ENCODE data around the gene XRCC3. TPM values are rescaled to one million over a fixed set of nuclear protein-coding genes. Genes with fewer than 3 reads are reported as not detected.

The XRCC3 gene
- total and polyA plus RNA-seq, 10 of the 15 experiments (the other 5 are each of a cell fraction or from before 2014, with no cell fraction given) = 0.37 to 52.0 (median 26.8) TPM

DNA sequence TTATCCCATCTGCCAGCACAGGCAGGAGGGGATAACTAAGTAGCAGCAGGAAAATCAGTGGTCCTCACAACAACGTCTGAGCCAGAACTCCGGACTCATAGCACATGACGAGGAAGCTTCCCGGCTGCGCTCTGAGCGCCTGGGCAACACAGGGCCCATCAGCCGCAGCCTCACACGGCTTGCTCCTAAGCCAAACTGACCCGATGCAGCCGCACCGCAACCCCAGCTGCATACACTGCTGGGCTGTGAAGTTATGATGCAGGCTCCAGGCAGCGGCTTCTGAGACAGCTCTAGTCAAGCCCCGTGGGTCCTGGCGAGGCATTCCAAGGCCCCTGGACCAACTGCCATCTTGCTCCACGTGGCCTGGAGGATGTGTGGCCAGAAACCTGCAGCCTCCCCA is 28.4 kb upstream of the XRCC3 start:
- ATAC-seq (no peak), FAIRE-seq (no peak), DNase-seq (ENCODE audit: low read depth, low spot score) (no peak)
- Histone ChIP-seq H3K9ac (ENCODE audit: control insufficient read depth, insufficient read depth, low read length) (no peak overlapping the region), H3K4me3 (no peak overlapping the region), H3K79me2 (ENCODE audit: control insufficient read depth, insufficient read depth, low read length) (no peaks in the 10 kb centered on the region), H2AFZ (ENCODE audit: control insufficient read depth, low read depth, low read length) (no peak overlapping the region), H3K9me3 (replicated peaks; ENCODE audit: control insufficient read depth, insufficient read depth, low read length) (no peaks in the 10 kb centered on the region), H3K36me3 (ENCODE audit: control insufficient read depth in 2 of 2, insufficient read depth in 2 of 2, low read length in 1 of 2) (peaks cover 0 to 1% of the 10 kb centered on the region in 2 experiments; a peak in 3 of 4 replicates), H3K4me2 (ENCODE audit: control insufficient read depth, insufficient read depth) (no peak overlapping the region), H3K27ac (ENCODE audit: control insufficient read depth, insufficient read depth) (no peak overlapping the region), H4K20me1 (ENCODE audit: control insufficient read depth, insufficient read depth) (no peaks in the 10 kb centered on the region), H3K4me1 (ENCODE audit: control insufficient read depth, insufficient read depth, low read length) (no peaks in the 10 kb centered on the region), H3K27me3 (replicated peaks in 1 of 2; ENCODE audit: control insufficient read depth in 2 of 2, insufficient read depth in 2 of 2, low read length in 1 of 2) (no peaks in the 10 kb centered on the region)
- ChIA-PET CTCF (no interaction called here), SMC1A (ENCODE audit: uncharacterized antibody, unreplicated experiment) (no interaction called here), POLR2A (no interaction called here), RAD21 (ENCODE audit: unreplicated experiment) (no interaction called here)
- intact Hi-C loops (cut with micrococcal nuclease; ENCODE audit: unreplicated experiment) (no loop called here), in situ Hi-C loops (cut with MboI) (no loop called here)
- TF ChIP-seq BRCA1 (IDR thresholded peaks at IDR 0.05; ENCODE audit: low read depth, low read length) (no peak), NBN (IDR thresholded peaks at IDR 0.05) (no peak), JUND (IDR thresholded peaks at IDR 0.05; ENCODE audit: low read depth, low read length) (no peak), EED (IDR thresholded peaks at IDR 0.05; ENCODE audit: low read depth) (no peak), PML (IDR thresholded peaks at IDR 0.05; ENCODE audit: low read length) (no peak), NR2C1 (IDR thresholded peaks at IDR 0.05) (no peak), BHLHE40 (IDR thresholded peaks at IDR 0.05; ENCODE audit: borderline replicate concordance in 1 of 2, low read depth in 2 of 2, low read length in 1 of 2) (no peak), TARDBP (IDR thresholded peaks at IDR 0.05; ENCODE audit: borderline replicate concordance) (no peak), SRF (IDR thresholded peaks at IDR 0.05; ENCODE audit: low read depth in 2 of 2, low read length in 2 of 2) (no peak), TCF12 (IDR thresholded peaks at IDR 0.05; ENCODE audit: low read depth, low read length) (no peak), BACH1 (IDR thresholded peaks at IDR 0.05; ENCODE audit: borderline replicate concordance) (no peak), CREM (IDR thresholded peaks at IDR 0.05; ENCODE audit: low read depth) (no peak), POLR2A (IDR thresholded peaks at IDR 0.05; ENCODE audit: low read depth, low read length) (no peak), MYC (IDR thresholded peaks at IDR 0.05; ENCODE audit: insufficient read depth, insufficient read length, insufficient replicate concordance, low read length, severe bottlenecking) (no peak), TAF1 (IDR thresholded peaks at IDR 0.05; ENCODE audit: borderline replicate concordance, low read depth, low read length) (no peak), TCF7 (IDR thresholded peaks at IDR 0.05; ENCODE audit: borderline replicate concordance) (no peak), HCFC1 (IDR thresholded peaks at IDR 0.05; ENCODE audit: low read length) (no peak), CHD4 (IDR thresholded peaks at IDR 0.05) (no peak), EGR1 (IDR thresholded peaks at IDR 0.05; ENCODE audit: borderline replicate concordance in 1 of 2, low read depth in 2 of 2, low read length in 2 of 2) (no peak)
- TF ChIP-seq, protein P1, sequence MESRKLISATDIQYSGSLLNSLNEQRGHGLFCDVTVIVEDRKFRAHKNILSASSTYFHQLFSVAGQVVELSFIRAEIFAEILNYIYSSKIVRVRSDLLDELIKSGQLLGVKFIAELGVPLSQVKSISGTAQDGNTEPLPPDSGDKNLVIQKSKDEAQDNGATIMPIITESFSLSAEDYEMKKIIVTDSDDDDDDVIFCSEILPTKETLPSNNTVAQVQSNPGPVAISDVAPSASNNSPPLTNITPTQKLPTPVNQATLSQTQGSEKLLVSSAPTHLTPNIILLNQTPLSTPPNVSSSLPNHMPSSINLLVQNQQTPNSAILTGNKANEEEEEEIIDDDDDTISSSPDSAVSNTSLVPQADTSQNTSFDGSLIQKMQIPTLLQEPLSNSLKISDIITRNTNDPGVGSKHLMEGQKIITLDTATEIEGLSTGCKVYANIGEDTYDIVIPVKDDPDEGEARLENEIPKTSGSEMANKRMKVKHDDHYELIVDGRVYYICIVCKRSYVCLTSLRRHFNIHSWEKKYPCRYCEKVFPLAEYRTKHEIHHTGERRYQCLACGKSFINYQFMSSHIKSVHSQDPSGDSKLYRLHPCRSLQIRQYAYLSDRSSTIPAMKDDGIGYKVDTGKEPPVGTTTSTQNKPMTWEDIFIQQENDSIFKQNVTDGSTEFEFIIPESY (IDR thresholded peaks at IDR 0.05) = no peak
- no TSS peak for BruUV-seq (replicated peaks)
- WGBS (ENCODE audit: insufficient coverage, insufficient replicate concordance, low lambda C conversion rate, missing lambda C conversion rate) = 83% methylated on average over 15 of the region's 15 CpGs
